ENCODE data around the gene TMED4.

DNA sequence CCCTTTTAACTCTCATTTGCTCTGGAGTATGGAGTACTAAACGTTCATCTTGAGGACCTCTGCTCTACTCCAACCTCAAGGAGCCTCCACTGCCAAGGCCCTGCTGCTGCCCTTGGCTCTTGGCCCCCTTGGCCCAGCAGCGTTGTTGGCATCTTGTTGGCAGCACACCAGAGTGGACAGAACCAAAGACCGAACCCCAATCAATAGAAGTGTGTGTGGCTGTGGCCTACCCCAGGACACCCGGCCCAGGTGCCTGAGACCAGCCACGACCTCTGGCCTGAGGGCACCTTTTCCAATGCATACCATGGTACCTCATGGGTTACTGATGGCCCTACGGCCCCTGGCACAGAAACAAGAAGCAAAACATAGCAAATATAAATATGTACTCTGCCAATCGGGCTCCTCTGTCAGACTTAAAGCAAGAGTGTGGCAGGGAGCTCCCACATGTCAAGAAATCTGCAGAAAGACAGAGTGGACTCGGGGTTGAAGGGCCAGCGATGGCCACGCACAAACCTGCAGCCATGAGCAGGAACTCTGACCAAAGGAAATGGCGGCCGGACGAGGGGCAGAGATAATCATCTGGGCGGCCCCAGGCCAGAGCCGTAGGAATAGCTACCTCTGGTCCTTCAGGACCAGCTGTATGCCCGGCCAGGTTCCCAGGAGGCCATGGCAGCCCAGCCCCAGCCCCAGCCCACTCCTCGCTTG, 43.8 kb downstream of the TMED4 start:
- TF ChIP-seq CTCF (IDR thresholded peaks at IDR 0.05 in 2 of 3, conservative IDR thresholded peaks at IDR 0.05 in 1 of 3; ENCODE audit: borderline replicate concordance in 1 of 3, insufficient read depth in 1 of 3, low read depth in 2 of 3, low read length in 2 of 3) (no peak), EZH2 (IDR thresholded peaks at IDR 0.05) (no peak), POLR2A (IDR thresholded peaks at IDR 0.05; ENCODE audit: borderline replicate concordance, extremely low read depth, insufficient read depth, insufficient read length) (no peak), ZFX (IDR thresholded peaks at IDR 0.05) (no peak), EZH2phosphoT487 (IDR thresholded peaks at IDR 0.05; ENCODE audit: borderline replicate concordance) (no peak), CEBPB (IDR thresholded peaks at IDR 0.05; ENCODE audit: low read depth) (no peak), YY1 (IDR thresholded peaks at IDR 0.05; ENCODE audit: extremely low read depth, insufficient replicate concordance, low read depth, low read length) (no peak), TCF7L2 (IDR thresholded peaks at IDR 0.05; ENCODE audit: borderline replicate concordance, extremely low read depth, insufficient read depth, insufficient read length) (no peak), REST (IDR thresholded peaks at IDR 0.05; ENCODE audit: low read depth) (no peak), JUND (IDR thresholded peaks at IDR 0.05) (no peak)
- TF ChIP-seq, protein P1, sequence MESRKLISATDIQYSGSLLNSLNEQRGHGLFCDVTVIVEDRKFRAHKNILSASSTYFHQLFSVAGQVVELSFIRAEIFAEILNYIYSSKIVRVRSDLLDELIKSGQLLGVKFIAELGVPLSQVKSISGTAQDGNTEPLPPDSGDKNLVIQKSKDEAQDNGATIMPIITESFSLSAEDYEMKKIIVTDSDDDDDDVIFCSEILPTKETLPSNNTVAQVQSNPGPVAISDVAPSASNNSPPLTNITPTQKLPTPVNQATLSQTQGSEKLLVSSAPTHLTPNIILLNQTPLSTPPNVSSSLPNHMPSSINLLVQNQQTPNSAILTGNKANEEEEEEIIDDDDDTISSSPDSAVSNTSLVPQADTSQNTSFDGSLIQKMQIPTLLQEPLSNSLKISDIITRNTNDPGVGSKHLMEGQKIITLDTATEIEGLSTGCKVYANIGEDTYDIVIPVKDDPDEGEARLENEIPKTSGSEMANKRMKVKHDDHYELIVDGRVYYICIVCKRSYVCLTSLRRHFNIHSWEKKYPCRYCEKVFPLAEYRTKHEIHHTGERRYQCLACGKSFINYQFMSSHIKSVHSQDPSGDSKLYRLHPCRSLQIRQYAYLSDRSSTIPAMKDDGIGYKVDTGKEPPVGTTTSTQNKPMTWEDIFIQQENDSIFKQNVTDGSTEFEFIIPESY (IDR thresholded peaks at IDR 0.05; ENCODE audit: extremely low read depth, insufficient replicate concordance, low read length): no peak
- TF ChIP-seq, protein P2, sequence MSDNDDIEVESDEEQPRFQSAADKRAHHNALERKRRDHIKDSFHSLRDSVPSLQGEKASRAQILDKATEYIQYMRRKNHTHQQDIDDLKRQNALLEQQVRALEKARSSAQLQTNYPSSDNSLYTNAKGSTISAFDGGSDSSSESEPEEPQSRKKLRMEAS (IDR thresholded peaks at IDR 0.05): no peak
- TF ChIP-seq, protein P3, sequence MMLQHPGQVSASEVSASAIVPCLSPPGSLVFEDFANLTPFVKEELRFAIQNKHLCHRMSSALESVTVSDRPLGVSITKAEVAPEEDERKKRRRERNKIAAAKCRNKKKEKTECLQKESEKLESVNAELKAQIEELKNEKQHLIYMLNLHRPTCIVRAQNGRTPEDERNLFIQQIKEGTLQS (IDR thresholded peaks at IDR 0.05): no peak
